ENCODE data around the gene CCM2.

The CCM2 gene

GRCh38 chr7:45071528-45071927, 71.5 kb downstream of the CCM2 start:
- no peak for DNase-seq

GRCh38 chr7:45072131-45073030, 72.4 kb downstream of the CCM2 start:
- no peak for DNase-seq

GRCh38 chr7:45073031-45073785, 73.2 kb downstream of the CCM2 start:
- DNase-seq, result no peak

GRCh38 chr7:45073786-45074527, 74.0 kb downstream of the CCM2 start:
- no peak for DNase-seq

- DNase-seq, result no peak
Measured at GRCh38 chr7:45074528-45075354, 74.7 kb downstream of the CCM2 start.

GRCh38 chr7:45075355-45075644, 75.3 kb downstream of the CCM2 start:
- DNase-seq, result no peak

- no peak for DNase-seq
Measured at GRCh38 chr7:45075871-45076796, 76.1 kb downstream of the CCM2 start.

GRCh38 chr7:45076946-45077345, 76.9 kb downstream of the CCM2 start:
- no peak for DNase-seq

- DNase-seq, result no peak
Measured at GRCh38 chr7:45077579-45077978, 77.6 kb downstream of the CCM2 start.

GRCh38 chr7:45078125-45078681, 78.2 kb downstream of the CCM2 start:
- DNase-seq, result no peak

GRCh38 chr7:45080265-45080957, 80.4 kb downstream of the CCM2 start:
- DNase-seq, result no peak

- DNase-seq, result no peak
Measured at GRCh38 chr7:45080958-45081669, 81.1 kb downstream of the CCM2 start.

GRCh38 chr7:45081670-45081974, 81.6 kb downstream of the CCM2 start:
- DNase-seq, result no peak

- no peak for DNase-seq
Measured at GRCh38 chr7:45082031-45082830, 82.2 kb downstream of the CCM2 start.

- no peak for DNase-seq
Measured at GRCh38 chr7:45082831-45083331, 82.9 kb downstream of the CCM2 start.

- no peak for DNase-seq
Measured at GRCh38 chr7:45084336-45084735, 84.3 kb downstream of the CCM2 start.

- DNase-seq, result no peak
Measured at GRCh38 chr7:45084901-45085618, 85.1 kb downstream of the CCM2 start.

- no peak for DNase-seq
Measured at GRCh38 chr7:45085619-45086200, 85.7 kb downstream of the CCM2 start.
